Colon (tissue), 2 donors: ENCODE measurements around the gene RNF215.

ENCODE experiments used
- FAIRE-seq: peaks from 2 replicates; lab custom pipeline; 2012; peaks lifted over from hg19 to GRCh38; lab: Jason Lieb, UNC
- donor health status: control.
- donor health status: control.

The RNF215 gene

GRCh38 chr22:30393885-30394284, 6.7 kb upstream of the RNF215 start:
- FAIRE-seq, result no peak

- FAIRE-seq, result no peak
Measured at GRCh38 chr22:30393322-30393680, 6.1 kb upstream of the RNF215 start.

GRCh38 chr22:30392661-30393321, 5.6 kb upstream of the RNF215 start:
- no peak for FAIRE-seq

GRCh38 chr22:30390974-30391691, 3.9 kb upstream of the RNF215 start:
- FAIRE-seq, result no peak

- FAIRE-seq, result no peak
Measured at GRCh38 chr22:30386608-30386959, 627 bp downstream of the RNF215 start.

- FAIRE-seq, result no peak
Measured at GRCh38 chr22:30385942-30386341, 1.3 kb downstream of the RNF215 start.

- no peak for FAIRE-seq
Measured at GRCh38 chr22:30383061-30383460, 4.2 kb downstream of the RNF215 start.

GRCh38 chr22:30382340-30382739, 4.9 kb downstream of the RNF215 start:
- FAIRE-seq, result no peak

- FAIRE-seq, result no peak
Measured at GRCh38 chr22:30381264-30381663, 5.9 kb downstream of the RNF215 start.

- FAIRE-seq, result no peak
Measured at GRCh38 chr22:30380011-30380410, 7.2 kb downstream of the RNF215 start.

- FAIRE-seq, result no peak
Measured at GRCh38 chr22:30375312-30375849, 11.8 kb downstream of the RNF215 start.

- FAIRE-seq, result no peak
Measured at GRCh38 chr22:30373331-30374325, 13.6 kb downstream of the RNF215 start.

GRCh38 chr22:30372915-30373314, 14.3 kb downstream of the RNF215 start:
- no peak for FAIRE-seq

GRCh38 chr22:30371981-30372380, 15.2 kb downstream of the RNF215 start:
- FAIRE-seq, result no peak

- no peak for FAIRE-seq
Measured at GRCh38 chr22:30371321-30371720, 15.9 kb downstream of the RNF215 start.

- FAIRE-seq, result no peak
Measured at GRCh38 chr22:30370641-30371230, 16.5 kb downstream of the RNF215 start.

- FAIRE-seq, result no peak
Measured at GRCh38 chr22:30368420-30368819, 18.8 kb downstream of the RNF215 start.

- FAIRE-seq, result no peak
Measured at GRCh38 chr22:30365891-30366290, 21.3 kb downstream of the RNF215 start.

- no peak for FAIRE-seq
Measured at GRCh38 chr22:30362651-30363281, 24.4 kb downstream of the RNF215 start.

- FAIRE-seq, result no peak
Measured at GRCh38 chr22:30361916-30362650, 25.1 kb downstream of the RNF215 start.

- no peak for FAIRE-seq
Measured at GRCh38 chr22:30358541-30358940, 28.7 kb downstream of the RNF215 start.
